Psoas muscle (tissue), 8 donors: Measurements from ENCODE around the gene BRCC3. TPM values are rescaled to one million over a fixed set of nuclear protein-coding genes. Genes with fewer than 3 reads are reported as not detected.
A peak's percentile ranks its signal among the peaks of the same experiment; 100 is the strongest.

Source experiments
- ATAC-seq, 4 donors: fragments of 200-7000 bp; cut with Tn5 transposase; one replicate each; pipeline ENCODE4 v1.9.1; 2020; ENCODE audit warnings: moderate library complexity in 3 of 4, mild to moderate bottlenecking in 2 of 4
- DNase-seq, 2 donors: peaks; one replicate each; pipeline ENCODE4 v3.0.0-alpha.2; 2020
- H3K27ac ChIP-seq: fragments of 200-600 bp; one replicate; pipeline ENCODE4 v1.8.0; 2022
- H3K27me3 ChIP-seq, 3 donors: fragments of 200-600 bp in 1 of 3; one replicate each; pipeline versions ENCODE4 v1.6.1 to v1.8.0; 2013 to 2022; ENCODE audit warnings: low read length in 2 of 3, mild to moderate bottlenecking in 2 of 3, moderate library complexity in 1 of 3; ENCODE audit not compliant: insufficient read depth in 3 of 3
- H3K36me3 ChIP-seq, 2 donors: fragments of 200-600 bp in 1 of 2; one replicate each; pipeline versions ENCODE4 v1.6.1 to v1.8.0; 2013 to 2022; ENCODE audit warnings: low read depth in 1 of 2, mild to moderate bottlenecking in 1 of 2, moderate library complexity in 1 of 2; ENCODE audit not compliant: insufficient read depth in 1 of 2
- H3K4me1 ChIP-seq: fragments of 200-600 bp; one replicate; pipeline ENCODE4 v1.8.0; 2022
- H3K4me3 ChIP-seq: fragments of 200-600 bp; one replicate; pipeline ENCODE4 v1.8.0; 2022; ENCODE audit warnings: mild to moderate bottlenecking
- H3K9me3 ChIP-seq: fragments of 200-600 bp; one replicate; pipeline ENCODE4 v1.8.0; 2022
- WGBS, 3 donors: extraction: QIAGEN DNeasy Blood & Tissue Kit; methylation state at CpG; one replicate each; pipeline versions ENCODE4 v1.1.6 to v1.1.7; 2013; 5-methylcytosine and 5-hydroxymethylcytosine counted together
- intact Hi-C, 2 donors: fragments of 100-400 bp; cut with DNase I; formaldehyde crosslinking; loops; one replicate each; pipeline versions ENCODE4 v1.11.0 to v1.14.2; 2022
- polyA plus RNA-seq, 3 donors: library from polyadenylated mRNA; stranded (reverse); fragments of 200-250 nt; gene quantifications; one replicate each; pipeline ENCODE4 v1.2.3, GENCODE V29; 2013
- total RNA-seq, 4 donors: library from RNA; stranded (reverse); fragmentation: NEBNext Ultra II Directional in 2 of 4; extraction: Animal tissue kit (Norgen Biotek cat#: 25700) in 2 of 4; gene quantifications; one replicate each; pipeline versions ENCODE4 v1.2.1 to v1.2.4, GENCODE V29; 2021 to 2023
- TF ChIP-seq, protein P1 (sequence below): fragments of 200-600 bp; IDR thresholded peaks from one replicate; pipeline ENCODE4 v1.8.0; 2022; ENCODE audit warnings: antibody characterized with exemption
- donor health status: healthy with polysubstance abuse.
- donor health status: DM: no; HTN: no; CAD: no; lungs with moderate emphysema.
- donor health status: Bipolar disorder and iron deficiency.
- donor health status: healthy.
- donor health status: DM: yes; HTN: yes; CAD: no.
- donor health status: DM: no; HTN: no; CAD: no.
- donor health status: DM: no; HTN: no; CAD: no.
- donor health status: DM: yes; HTN: yes; CAD: no.

BRCC3 gene
- total and polyA plus RNA-seq, 7 donors = 7.3 to 18.2 (median 14.5) TPM

DNA sequence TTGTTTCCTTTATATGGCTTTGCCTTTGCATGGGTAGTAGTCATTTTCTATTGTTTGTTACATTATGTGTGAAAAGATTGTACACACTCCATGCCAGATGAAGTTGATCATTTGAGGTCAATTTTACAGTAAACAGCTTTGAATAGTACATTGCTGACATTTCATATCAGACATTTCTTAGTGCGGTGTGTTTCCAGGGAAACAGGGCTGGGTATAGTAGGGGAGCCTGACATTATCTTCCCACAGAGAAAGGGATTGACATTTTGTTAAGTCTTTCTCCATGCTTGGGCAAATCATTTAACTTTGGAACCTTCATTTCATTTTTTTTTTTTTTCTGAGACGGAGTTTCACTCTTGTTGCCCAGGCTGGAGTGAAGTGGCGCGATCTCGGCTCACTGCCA, 39.7 kb upstream of the BRCC3 start:
- Histone ChIP-seq H3K9me3 (peaks cover 6% of the 10 kb centered on the region), H3K27me3 (no peaks in the 10 kb centered on the region), H3K36me3 (peaks cover 0 to 14% of the 10 kb centered on the region in 2 donors), H3K27ac (no peak overlapping the region), H3K4me3 (no peak overlapping the region), H3K4me1 (no peaks in the 10 kb centered on the region)
- DNase-seq (no peak), ATAC-seq (no peak)
- TF ChIP-seq, protein P1, sequence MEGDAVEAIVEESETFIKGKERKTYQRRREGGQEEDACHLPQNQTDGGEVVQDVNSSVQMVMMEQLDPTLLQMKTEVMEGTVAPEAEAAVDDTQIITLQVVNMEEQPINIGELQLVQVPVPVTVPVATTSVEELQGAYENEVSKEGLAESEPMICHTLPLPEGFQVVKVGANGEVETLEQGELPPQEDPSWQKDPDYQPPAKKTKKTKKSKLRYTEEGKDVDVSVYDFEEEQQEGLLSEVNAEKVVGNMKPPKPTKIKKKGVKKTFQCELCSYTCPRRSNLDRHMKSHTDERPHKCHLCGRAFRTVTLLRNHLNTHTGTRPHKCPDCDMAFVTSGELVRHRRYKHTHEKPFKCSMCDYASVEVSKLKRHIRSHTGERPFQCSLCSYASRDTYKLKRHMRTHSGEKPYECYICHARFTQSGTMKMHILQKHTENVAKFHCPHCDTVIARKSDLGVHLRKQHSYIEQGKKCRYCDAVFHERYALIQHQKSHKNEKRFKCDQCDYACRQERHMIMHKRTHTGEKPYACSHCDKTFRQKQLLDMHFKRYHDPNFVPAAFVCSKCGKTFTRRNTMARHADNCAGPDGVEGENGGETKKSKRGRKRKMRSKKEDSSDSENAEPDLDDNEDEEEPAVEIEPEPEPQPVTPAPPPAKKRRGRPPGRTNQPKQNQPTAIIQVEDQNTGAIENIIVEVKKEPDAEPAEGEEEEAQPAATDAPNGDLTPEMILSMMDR = no peak
- intact Hi-C loops = no loop called here
- 75 to 88% (median 82%) methylated on average over 4 to 5 of the region's 5 CpGs for WGBS, 3 donors

DNA sequence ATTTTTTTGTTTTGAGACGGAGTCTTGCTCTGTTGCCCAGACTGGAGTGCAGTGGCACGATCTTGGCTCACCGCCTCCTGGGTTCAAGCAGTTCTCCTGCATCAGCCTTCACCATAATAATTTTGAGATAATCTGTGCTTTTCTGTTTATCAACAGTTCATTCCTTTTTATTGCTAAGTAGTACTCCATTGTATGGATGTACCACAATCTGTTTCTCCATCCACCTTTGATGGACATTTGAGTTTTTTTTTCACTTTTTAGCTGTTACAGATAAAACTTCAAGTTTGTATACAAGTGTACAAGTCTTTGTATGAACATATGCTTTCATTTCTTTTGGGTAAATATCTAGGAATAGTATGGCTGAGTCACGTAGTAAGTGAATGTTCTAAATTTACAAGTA, 35.6 kb upstream of the BRCC3 start:
- peaks cover 0 to 14% of the 10 kb centered on the region in 2 donors for H3K36me3 ChIP-seq
- no peak overlapping the region for H3K4me3 ChIP-seq
- H3K27me3 ChIP-seq = no peaks in the 10 kb centered on the region
- TF ChIP-seq, protein P1 = no peak
- no peak overlapping the region for H3K27ac ChIP-seq
- WGBS, 3 donors = 86 to 97% (median 89%) methylated on average over 4 of the region's 4 CpGs
- no peaks in the 10 kb centered on the region for H3K4me1 ChIP-seq
- ATAC-seq = no peak
- DNase-seq = no peak
- H3K9me3 ChIP-seq = peaks cover 6% of the 10 kb centered on the region
- intact Hi-C loops = no loop called here

DNA sequence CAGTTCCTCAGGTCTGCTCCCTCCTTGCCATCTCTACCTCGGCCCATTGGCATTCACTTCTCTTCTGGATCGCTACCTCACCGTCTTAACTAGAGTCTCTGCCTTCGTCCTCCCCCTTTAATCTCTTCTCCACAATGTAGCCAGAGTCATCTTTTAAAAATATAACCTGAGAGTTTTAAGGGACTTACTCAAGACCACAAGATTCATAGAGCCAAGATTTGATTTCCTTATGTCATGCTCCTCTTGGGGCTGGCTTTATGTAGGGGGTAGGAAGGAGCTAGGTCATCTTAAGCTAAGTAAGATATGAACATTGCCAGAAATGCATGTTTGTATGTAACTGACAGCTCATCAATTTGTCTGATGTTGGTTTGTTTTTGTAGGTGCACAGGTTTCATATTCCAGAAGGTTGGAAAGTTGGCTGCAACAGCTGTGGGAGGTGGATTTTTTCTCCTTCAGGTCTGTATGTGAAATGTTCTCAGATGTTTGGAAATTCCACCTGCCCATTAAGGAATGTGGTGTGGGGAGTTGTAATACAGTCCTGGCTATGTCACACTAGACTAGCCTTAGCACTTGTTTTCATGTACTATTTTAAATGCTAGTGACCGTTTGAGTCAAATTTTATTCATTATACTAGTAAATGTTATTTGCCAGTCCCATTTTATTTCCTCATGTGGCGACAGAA, 25.0 kb upstream of the BRCC3 start:
- ATAC-seq (peak; percentile 70 to 84 (median 80)), DNase-seq (no peak)
- no peaks in the 10 kb centered on the region for H3K27me3 ChIP-seq
- H3K4me3 ChIP-seq = no peak overlapping the region
- TF ChIP-seq, protein P1 = no peak
- intact Hi-C loops = no loop called here
- no peaks in the 10 kb centered on the region for H3K9me3 ChIP-seq
- peak overlapping the region; percentile 81 for H3K27ac ChIP-seq
- H3K4me1 ChIP-seq = peaks cover 22% of the 10 kb centered on the region
- no peaks in the 10 kb centered on the region for H3K36me3 ChIP-seq
- 42 to 72% (median 47%) methylated on average over 6 of the region's 6 CpGs for WGBS, 3 donors

DNA sequence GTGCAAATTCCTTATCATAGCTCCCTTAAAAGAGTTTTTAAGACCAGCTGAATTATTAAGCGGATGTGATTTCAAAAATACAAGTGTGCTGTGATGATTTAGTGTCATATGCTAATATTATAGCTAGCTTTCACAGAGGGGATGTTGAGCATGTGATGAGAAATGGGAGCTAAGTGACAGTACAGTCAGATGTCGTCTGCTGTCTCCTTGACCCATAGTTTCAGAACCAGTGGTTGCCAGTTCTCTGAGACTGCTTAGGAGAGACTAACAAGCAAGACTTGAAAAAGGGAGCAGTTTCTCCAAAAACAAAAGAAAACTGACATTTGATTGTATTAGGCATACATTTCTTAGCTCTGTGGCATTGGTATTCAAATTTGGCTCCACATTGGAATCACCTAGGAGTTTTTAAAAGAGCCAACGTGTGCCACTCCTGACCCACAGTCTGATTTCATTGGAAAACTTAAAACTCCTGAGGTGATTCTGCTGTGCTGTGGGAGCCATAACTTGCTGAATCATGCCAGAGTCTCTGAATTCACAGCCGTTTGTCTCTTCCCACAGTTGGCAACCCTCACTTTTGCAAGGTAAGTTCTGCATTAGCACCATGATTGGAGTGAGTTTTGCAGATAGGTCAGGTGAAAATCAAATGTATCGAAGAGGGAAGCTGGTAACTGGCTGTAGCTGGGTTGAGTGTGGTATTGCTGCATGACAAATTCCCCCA, 24.3 kb upstream of the BRCC3 start:
- peaks cover 0 to 6% of the 10 kb centered on the region in 2 donors for H3K36me3 ChIP-seq
- no peaks in the 10 kb centered on the region for H3K27me3 ChIP-seq
- peak overlapping the region; percentile 31 for H3K4me3 ChIP-seq
- 46 to 63% (median 47%) methylated on average over 5 of the region's 5 CpGs for whole genome bisulfite sequencing, 3 donors
- peak; percentile 68 to 82 (median 70) for ATAC-seq
- TF ChIP-seq, protein P1 = no peak
- H3K27ac ChIP-seq = peak overlapping the region; percentile 81
- intact Hi-C loops = no loop called here
- no peaks in the 10 kb centered on the region for H3K9me3 ChIP-seq
- DNase-seq = no peak
- H3K4me1 ChIP-seq = peaks cover 22% of the 10 kb centered on the region
